Activated B cell treated with CpG ODN at 0.5 μM for 24 hours (primary cell): Measurements from ENCODE around the gene NRXN3. TPM values are rescaled to one million over a fixed set of nuclear protein-coding genes. Genes with fewer than 3 reads are reported as not detected.

Source experiments
- ATAC-seq: fragments of 200-7000 bp; cut with Tn5 transposase; one replicate; pipeline ENCODE4 v1.10.0; 2021; ENCODE audit warnings: low read depth, mild to moderate bottlenecking, moderate library complexity
- CTCF ChIA-PET: fragments of 350-600 bp; sonication (Branson Sonifier 250); formaldehyde crosslinking; loops from one replicate; lab custom pipeline; 2021; ENCODE audit warnings: antibody characterized with exemption; lab: Charles Lee
- POLR2A ChIA-PET: fragments of 350-600 bp; sonication (Branson Sonifier 250); formaldehyde crosslinking; loops from one replicate; lab custom pipeline; 2021; ENCODE audit warnings: antibody characterized with exemption; lab: Charles Lee
- DNase-seq: peaks from one replicate; pipeline ENCODE4 v3.0.0; 2022
- H3K27ac Mint-ChIP-seq: one replicate; pipeline ENCODE4 v1.8.0; 2020; ENCODE audit warnings: mixed read lengths
- H3K27me3 Mint-ChIP-seq: one replicate; pipeline ENCODE4 v1.8.0; 2021; ENCODE audit warnings: mixed read lengths
- H3K36me3 Mint-ChIP-seq: one replicate; pipeline ENCODE4 v1.8.0; 2021; ENCODE audit warnings: low read depth, mixed read lengths
- H3K4me1 Mint-ChIP-seq: one replicate; pipeline ENCODE4 v1.8.0; 2021; ENCODE audit warnings: mixed read lengths
- H3K4me3 Mint-ChIP-seq: one replicate; pipeline ENCODE4 v1.8.0; 2020; ENCODE audit warnings: mild to moderate bottlenecking, mixed read lengths
- H3K9me3 Mint-ChIP-seq: one replicate; pipeline ENCODE4 v1.8.0; 2020; ENCODE audit warnings: mixed read lengths
- intact Hi-C: fragments of 100-400 bp; cut with micrococcal nuclease; formaldehyde crosslinking; loops from one replicate; pipeline ENCODE4 v1.15.1; 2024
- total RNA-seq: library from RNA; stranded (reverse); gene quantifications from 2 replicates; pipeline ENCODE4 v1.2.3, GENCODE V29; 2022
- TF ChIP-seq, protein P1 (sequence below): fragments of 200-600 bp; IDR thresholded peaks from one replicate; pipeline ENCODE4 v1.8.0; 2022; ENCODE audit warnings: antibody characterized with exemption, mild to moderate bottlenecking

The NRXN3 gene
- total RNA-seq, 1 donor from 2014 or later = not detected

DNA sequence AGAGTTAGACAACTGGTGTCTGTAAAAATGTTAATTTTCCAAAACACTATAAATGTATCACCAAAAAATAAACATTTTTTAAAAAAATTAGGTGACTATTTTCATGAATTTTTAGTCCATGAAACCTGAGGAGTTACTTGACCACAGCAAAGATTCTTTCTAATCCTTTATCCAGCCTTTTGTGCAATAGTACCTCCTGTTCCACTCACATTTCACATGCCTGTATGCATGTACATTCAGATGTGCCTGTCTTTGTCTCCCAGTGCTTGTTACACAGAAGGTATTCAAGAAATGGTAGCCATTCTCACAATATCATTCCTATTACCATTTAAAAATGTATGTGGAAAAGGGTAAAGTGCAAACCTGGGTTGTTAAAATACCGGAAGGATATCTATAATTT is 1184.2 kb downstream of the NRXN3 start:
- Mint-ChIP-seq H3K36me3 (no peaks in the 10 kb centered on the region), H3K9me3 (no peaks in the 10 kb centered on the region), H3K27ac (no peak overlapping the region), H3K4me3 (no peak overlapping the region), H3K27me3 (no peaks in the 10 kb centered on the region), H3K4me1 (no peaks in the 10 kb centered on the region)
- ChIA-PET POLR2A (no interaction called here), CTCF (no interaction called here)
- intact Hi-C loops = no loop called here
- no peak for ATAC-seq
- no peak for DNase-seq
- TF ChIP-seq, protein P1, sequence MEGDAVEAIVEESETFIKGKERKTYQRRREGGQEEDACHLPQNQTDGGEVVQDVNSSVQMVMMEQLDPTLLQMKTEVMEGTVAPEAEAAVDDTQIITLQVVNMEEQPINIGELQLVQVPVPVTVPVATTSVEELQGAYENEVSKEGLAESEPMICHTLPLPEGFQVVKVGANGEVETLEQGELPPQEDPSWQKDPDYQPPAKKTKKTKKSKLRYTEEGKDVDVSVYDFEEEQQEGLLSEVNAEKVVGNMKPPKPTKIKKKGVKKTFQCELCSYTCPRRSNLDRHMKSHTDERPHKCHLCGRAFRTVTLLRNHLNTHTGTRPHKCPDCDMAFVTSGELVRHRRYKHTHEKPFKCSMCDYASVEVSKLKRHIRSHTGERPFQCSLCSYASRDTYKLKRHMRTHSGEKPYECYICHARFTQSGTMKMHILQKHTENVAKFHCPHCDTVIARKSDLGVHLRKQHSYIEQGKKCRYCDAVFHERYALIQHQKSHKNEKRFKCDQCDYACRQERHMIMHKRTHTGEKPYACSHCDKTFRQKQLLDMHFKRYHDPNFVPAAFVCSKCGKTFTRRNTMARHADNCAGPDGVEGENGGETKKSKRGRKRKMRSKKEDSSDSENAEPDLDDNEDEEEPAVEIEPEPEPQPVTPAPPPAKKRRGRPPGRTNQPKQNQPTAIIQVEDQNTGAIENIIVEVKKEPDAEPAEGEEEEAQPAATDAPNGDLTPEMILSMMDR = no peak

DNA sequence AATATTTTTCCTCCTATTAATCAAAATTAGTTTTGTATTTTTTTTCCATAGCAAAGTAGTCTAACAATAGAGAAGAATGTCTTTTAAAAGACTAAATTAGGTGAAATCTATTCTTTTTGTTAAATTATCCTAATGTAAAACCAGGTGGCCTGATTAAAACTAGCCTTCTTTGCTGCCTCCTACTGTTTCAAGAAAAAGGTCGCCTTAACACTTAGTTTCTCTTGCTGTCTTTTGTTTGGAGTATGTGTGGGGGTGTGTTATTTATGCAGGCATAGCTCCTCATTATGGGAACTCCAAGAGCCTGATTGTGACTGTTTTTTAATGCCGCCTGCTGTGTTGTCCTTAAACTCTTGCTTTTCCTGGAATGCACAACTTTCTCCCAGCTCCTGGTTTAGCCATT is 1185.9 kb downstream of the NRXN3 start:
- H3K4me3 Mint-ChIP-seq = no peak overlapping the region

DNA sequence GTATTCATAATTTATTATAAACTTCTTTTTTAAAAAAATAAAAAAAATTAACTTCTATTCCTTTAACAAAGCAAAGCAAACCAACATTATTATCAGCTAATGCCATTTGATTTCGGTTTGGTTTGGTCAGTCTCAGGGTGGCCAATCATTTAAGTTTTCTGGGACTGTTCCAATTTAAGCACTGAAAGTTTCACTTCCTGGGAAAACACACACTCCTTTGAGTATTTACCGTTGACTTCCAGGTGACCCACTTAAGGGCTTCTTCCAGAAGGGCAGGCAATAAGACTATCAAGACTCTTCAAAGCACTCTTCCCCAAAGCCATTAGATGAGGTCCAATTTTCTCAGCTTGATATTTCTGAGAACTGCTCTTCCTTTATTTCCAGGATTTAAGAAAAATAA is 1187.1 kb downstream of the NRXN3 start:
- no peak overlapping the region for H3K4me3 Mint-ChIP-seq
- no peaks in the 10 kb centered on the region for H3K36me3 Mint-ChIP-seq
- H3K27ac Mint-ChIP-seq = no peak overlapping the region
- ATAC-seq = no peak
- intact Hi-C loops = no loop called here
- no peaks in the 10 kb centered on the region for H3K27me3 Mint-ChIP-seq
- DNase-seq = no peak
- TF ChIP-seq, protein P1 = no peak
- CTCF ChIA-PET = no interaction called here
- H3K9me3 Mint-ChIP-seq = no peaks in the 10 kb centered on the region
- POLR2A ChIA-PET = no interaction called here
- no peaks in the 10 kb centered on the region for H3K4me1 Mint-ChIP-seq

More for the DNA sequence above, 1185.9 kb downstream of the NRXN3 start:
- TF ChIP-seq, protein P1 = no peak
- ChIA-PET CTCF (no interaction called here), POLR2A (no interaction called here)
- no peak for ATAC-seq
- intact Hi-C loops = no loop called here
- H3K4me1 Mint-ChIP-seq = no peaks in the 10 kb centered on the region
- H3K36me3 Mint-ChIP-seq = no peaks in the 10 kb centered on the region
- no peak overlapping the region for H3K27ac Mint-ChIP-seq
- no peak for DNase-seq
- H3K27me3 Mint-ChIP-seq = no peaks in the 10 kb centered on the region
- H3K9me3 Mint-ChIP-seq = no peaks in the 10 kb centered on the region

DNA sequence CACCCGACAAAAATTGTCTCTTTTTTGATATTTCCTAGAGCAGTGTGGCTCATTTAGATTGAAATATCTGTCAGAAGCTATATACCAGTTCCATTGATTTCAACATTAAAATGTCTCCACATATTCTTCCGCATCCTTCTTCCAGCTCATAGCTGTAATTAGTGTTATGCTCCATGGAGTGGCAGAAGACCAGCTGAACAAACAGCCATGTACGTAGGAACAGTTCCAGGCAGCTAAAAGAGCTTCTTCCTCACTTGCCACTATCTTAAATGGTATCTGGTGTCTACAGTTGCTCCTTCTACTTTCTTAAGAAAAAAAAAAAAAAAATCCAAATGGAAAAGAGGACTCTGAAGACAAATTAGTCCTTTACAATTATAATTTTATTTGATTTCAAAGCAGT is 1193.1 kb downstream of the NRXN3 start:
- Mint-ChIP-seq H3K9me3 (peaks cover 9% of the 10 kb centered on the region), H3K36me3 (no peaks in the 10 kb centered on the region), H3K4me3 (no peak overlapping the region), H3K27ac (no peak overlapping the region), H3K4me1 (no peaks in the 10 kb centered on the region), H3K27me3 (no peaks in the 10 kb centered on the region)
- DNase-seq (no peak), ATAC-seq (no peak)
- TF ChIP-seq, protein P1 = no peak
- ChIA-PET POLR2A (interaction anchor here (0.6 kb wide), 1 partner anchor 933 kb away, joined by 3 read pairs; no protein-coding TSS in a partner anchor), CTCF (no interaction called here)
- intact Hi-C loops = no loop called here

DNA sequence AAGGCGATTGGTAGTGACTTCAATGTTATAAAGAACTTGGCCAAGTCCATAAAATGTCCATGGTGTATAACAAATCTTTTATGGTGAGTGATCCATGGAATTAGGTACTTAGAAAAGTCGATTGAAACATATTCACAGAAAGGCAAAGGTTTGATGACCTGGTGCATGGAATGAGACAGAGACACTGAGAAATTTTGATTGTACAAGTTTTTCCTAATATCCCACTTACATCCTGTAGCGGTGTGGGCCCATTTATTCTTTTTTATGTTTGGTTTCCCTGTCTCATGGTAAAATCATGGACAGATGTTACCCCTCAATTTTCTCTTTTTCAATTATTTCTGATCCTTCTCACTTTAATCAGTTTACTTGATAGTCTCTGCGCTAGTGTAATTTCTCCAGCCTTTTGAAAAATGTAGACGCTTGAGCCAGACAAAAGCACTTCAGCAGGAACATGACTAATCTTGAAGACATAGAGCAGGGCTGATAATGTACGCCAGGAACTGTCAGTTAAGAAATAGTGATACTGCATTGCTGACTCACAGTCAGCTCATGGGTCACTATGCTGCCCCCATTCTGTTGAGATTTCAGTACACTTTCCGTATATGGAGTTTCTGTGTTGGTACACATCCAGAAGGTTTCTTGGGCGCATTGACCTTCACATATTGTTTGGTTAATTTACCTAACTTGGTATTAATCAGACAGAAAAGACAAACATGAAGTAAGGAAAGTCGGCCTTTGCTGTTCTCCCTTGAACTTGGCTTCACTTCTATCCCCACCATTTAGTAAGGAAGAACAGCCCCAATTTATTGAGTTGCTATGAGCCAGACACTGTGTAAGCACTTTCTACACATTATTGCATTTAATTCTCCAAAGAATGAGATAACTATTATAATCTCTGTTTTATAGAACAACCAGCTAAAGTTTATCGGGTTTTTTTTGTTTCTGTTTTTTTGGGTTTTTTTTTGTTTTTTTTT is 1199.5 kb downstream of the NRXN3 start:
- no peak overlapping the region for H3K4me3 Mint-ChIP-seq
- POLR2A ChIA-PET = no interaction called here

More for the DNA sequence above, 1199.5 kb downstream of the NRXN3 start:
- Mint-ChIP-seq H3K4me1 (no peaks in the 10 kb centered on the region), H3K27ac (no peak overlapping the region), H3K36me3 (no peaks in the 10 kb centered on the region), H3K9me3 (peaks cover 7% of the 10 kb centered on the region), H3K27me3 (no peaks in the 10 kb centered on the region)
- DNase-seq (no peak), ATAC-seq (no peak)
- TF ChIP-seq, protein P1 = no peak
- intact Hi-C loops = no loop called here
- CTCF ChIA-PET = no interaction called here
